ENCODE data around the gene MACO1.

Gene MACO1

DNA sequence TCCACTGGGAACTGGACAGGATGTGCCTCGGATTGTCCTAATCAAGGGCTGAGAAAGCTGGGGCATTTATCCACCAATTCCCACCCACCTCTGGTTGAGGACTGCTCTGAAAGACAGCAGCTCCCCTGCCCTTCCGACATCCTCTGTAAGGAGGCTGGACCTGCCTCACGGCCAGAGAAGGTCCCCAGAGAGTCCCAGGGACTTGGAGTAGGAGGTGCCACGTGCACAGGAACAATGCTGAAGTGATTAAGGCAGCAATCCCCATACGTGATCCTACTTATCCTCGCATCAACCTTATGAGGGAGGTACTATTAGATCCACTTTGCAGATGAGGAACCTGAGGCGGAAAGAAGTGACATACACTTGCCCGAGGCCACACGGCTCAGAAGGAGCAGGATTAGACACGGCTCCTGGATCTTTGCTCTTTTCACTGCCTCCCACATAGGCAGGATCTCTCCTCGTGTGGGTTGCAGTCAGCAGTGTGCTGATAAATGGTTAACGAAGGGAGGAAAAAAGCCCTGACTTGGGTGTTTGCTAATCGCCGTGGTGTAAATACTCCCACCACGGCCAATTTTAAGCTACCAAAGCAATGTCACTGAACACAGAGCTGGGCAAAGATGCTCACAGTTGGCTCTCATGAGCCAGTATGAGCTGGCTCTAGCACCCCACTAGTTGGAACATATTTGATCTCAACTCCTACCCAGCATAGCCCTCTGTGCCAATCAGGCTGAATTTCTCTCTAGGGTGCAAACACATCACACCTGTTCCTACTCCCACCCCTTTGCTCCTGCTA, 94.1 kb downstream of the MACO1 start:
- no peak for DNase-seq (ENCODE audit: low spot score)

DNA sequence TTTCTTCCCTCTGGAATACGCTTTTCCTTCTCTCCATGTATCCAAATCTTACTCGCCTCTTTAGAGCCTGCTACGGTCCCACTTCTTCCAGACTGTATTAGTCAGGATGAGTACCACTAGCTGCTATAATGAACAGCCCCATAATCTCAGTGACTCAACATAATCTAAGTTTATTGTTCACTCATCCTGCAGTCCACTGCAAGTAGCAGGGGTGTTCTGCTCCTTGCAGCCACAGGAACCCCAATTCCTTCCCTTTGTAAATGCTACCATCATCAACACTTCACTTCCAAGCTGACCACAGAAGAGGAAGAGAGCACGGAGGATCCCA, 94.6 kb downstream of the MACO1 start:
- DNase-seq (ENCODE audit: low spot score): no peak

DNA sequence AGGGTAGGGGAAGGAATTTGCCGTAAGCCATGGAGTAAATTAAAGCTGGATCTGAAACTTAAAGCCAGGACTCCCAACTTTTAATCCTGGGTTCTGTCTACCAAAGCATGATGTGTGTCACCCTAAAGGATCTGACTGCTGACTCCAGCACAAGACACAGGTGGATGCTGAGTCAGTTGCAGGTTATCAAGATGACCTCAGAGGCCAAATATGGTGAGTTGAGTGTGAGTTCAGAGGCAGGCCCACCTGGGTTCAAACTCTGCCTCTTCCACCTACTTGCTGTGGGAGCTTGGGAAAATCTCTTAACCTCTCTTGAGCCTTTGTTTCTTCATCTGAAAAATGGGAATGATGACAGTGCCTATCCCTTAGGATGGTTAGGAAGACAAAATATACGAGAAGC, 96.1 kb downstream of the MACO1 start:
- DNase-seq (ENCODE audit: low spot score): no peak

DNA sequence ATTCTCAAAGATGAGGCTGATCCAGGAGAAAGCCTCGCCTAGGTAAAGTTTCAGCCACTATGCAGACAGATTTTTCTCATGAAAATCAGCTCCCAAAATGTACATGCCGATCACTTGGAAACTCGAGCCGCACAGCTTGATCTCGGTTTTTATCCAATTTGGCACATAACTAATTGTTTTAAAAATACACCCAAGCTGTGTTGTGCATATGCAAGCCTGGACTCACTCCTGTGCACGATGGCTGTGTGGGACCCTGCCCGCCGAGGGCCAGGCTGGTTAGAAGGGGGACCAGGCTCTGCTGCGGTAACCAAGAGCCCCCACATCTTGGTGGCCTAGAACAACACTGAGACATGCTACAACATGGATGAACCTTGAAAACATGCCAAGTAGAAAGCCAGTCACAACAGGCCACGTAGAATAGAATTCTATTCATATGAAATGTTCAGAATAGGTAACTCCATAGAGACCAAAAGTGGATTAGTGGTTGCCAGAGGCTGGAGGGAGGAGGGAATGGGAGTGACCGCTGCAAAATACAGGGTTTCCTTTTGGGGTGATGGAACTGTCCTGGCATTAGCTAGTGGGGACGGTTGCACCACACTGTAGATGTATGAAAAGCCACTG, 96.6 kb downstream of the MACO1 start:
- DNase-seq (ENCODE audit: low spot score): no peak

DNA sequence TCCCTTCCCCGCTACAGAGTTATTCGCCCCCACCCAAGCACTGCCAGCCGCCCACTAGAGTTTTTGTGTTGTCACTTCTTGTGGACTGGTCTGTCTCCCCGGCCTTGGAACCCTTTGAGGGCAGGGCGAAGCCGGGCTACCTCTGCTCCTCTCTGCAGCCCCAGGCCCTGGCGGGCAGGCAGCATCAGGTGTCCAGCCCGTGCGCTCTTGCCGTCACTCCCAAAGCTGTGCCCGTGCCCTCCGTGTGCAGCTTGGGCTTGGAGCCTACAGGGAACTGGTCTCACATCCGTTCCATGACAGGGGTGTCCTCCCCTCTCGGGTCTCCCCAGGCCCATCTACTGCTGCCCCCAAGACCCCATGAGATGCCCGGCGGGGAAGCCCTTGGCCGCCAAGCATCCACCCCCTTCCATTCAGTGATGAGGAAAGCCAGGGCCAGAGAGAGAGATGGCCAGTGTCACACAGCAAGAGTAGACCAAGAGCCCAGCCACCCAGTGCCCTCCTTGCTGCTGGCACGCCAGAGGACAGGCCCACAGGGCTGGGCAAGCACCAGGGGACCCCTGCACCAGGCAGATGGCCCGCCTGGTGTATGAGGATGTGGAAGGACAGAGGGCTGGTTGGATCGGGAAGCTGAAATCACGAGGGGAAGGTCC, 97.4 kb downstream of the MACO1 start:
- no peak for DNase-seq (ENCODE audit: low spot score)

DNA sequence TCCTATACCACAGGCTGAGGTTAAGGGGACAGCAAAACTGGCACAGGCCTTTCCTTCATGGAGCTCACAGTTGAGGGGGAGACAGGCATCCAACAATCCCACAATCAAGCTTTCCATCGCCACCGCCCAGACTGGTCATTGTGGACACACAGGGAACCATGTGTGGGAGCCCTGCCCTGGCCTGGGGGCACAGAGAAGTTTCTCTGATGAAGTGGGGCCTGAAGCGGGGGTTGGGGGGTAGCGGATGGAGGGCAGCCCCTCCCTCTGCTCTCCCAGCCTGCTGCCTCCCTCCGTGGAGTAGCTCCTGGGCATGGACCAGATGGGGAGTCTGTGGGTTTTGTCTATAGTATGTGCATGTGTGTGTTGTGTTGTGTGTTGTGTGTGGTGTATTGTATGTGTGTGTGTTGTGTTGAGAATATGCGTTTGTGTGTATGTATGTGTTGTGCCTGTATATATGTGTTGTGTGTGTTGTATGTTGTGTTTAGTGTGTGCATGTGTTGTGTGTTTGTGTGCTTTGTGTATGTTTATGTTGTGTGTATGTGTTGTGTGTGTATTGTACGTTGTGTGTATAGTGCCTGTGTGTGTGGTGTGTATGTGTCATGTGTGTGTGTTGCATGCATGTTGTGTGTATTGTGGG, 98.3 kb downstream of the MACO1 start:
- DNase-seq (ENCODE audit: low spot score): no peak

DNA sequence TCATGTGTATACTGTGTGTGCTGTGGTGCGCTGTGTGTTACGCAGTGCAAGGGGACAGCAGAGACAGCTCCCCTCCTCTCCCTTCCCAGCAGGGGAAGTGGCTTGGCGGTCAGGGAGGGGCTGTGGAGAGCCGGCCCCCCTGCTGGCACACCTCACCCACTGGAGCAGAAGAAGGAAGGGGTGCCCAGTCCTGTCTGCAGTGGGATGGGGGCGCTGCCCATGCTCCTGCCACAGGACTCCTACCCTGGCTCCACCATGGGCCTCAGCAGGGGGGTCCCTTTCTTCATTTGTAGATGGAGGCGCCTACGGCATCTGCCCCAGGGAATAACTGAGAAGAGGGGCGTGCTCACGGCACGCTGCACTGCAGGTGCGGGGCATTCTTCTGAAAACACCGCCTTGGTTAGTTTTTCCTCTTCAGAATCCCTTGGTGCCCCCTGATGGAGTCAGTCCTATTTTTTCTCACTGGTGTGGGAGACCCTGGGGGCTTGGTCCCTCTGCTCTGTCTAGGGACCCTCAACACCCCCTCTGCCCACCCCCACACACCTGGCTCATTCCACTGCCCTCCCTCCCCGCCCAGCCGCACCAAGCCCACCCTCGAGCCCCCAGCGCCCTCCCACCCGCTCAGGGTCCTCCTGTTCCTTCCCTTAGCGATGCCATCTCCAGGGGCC, 99.0 kb downstream of the MACO1 start:
- DNase-seq (ENCODE audit: low spot score): no peak

DNA sequence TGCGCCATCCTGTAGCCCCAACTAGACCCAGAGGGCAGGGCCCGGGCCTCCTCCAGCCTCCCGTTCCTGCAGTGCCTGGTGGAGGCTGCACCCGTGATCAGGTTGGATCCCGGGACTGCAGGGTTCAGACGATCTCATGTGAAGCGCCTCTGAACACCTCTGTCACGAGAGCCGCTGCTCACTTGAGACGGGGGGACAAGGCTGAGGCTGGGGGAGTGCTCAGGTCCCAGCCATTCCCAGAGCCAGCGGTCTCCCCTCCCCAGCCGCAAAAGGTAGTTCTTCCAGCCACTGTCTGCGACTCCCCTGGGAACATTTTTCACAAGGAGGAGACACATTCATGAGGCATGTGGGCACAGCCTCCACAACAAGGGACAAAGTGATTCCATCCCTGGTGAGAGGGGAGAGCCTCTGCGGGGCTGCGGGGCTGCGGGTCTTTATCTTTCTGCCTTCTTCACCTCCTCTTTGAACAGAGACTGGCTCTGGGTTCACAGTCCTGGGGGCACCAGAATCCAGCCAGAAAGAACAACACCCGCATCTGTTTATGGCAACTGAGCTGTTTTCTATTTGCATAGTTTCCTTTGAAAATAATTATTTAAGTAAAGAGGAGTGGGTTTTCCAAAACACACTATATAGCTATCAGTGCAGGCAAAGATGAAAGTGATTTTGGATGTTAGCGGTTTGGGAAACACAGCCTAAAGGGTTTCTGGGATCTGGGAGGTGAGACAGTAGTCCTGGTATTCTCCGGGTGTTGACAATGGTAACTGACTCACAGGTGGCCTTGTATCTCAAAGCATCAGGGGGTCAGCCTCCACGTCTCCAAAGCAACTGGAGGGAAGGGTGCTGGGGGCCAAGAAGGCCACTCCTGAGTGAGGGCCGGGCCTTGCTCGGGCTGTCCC, 99.7 kb downstream of the MACO1 start:
- DNase-seq (ENCODE audit: low spot score): no peak

DNA sequence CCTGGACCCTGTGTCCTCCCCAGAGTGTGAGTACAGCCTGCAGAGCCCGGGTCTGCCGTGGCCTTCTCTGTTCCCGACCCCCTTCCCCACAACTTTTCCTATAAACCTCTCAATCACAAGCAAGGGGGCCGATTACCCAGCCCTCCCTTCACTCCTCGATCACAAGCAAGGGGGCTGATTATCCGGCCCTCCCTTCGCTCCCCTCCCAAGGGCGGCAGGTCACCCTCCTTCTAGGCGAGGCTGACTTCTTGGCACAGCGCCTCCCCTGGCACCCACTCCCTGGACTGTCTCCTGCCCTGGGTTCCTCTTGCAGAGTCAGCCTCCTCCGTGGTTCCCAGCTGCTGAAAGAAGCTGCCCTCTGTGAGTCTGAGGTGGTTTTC, 100.4 kb downstream of the MACO1 start:
- DNase-seq (ENCODE audit: low spot score): no peak

DNA sequence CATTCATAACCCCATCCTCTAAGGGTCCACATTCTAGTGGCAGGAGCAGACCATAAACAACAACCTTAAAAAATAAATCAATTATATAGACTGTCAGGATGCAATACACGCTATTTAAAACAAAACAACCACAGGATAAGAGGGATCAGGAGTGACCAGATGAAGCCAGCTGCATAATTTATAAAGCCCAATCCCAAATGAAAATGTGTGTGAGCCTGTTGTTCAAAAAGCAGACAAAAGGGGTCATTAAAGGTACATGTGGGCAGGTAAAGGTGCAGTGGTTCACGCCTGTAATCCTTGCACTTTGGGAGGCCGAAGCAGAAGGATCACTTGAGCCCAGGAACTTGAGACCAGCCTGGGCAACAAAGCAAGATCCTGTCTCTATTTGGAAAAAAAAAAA, 102.3 kb downstream of the MACO1 start:
- no peak for DNase-seq (ENCODE audit: low spot score)

DNA sequence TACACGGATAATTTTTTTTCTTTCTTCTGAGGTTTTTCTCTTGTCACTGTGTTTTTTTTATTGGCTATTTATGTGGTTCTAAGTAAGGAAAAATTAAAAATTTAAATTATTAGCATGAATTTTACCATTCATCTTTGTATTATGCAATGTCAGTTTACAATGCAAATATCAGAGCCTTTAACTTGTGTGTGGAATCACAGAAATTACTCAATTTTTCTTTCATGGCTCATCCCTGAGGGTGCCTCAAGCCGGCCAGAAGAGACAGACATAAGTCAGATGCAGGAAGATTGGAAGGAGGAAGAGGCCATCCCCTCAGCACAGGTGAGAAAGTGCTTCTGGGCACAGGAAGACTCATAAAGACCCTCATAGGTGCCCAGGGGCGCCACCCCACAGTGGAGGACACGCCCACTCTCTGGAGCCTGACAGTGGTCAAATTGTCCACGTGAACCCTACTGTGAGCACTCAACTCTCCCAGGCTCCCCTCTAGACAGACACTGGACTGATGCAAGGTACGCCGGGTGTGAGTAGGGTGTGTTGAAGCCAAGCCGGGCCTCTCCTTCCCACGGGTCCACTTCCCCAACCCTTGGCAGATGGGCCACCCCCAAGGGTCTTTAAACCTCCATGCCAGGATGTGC, 103.2 kb downstream of the MACO1 start:
- no peak for DNase-seq (ENCODE audit: low spot score)

DNA sequence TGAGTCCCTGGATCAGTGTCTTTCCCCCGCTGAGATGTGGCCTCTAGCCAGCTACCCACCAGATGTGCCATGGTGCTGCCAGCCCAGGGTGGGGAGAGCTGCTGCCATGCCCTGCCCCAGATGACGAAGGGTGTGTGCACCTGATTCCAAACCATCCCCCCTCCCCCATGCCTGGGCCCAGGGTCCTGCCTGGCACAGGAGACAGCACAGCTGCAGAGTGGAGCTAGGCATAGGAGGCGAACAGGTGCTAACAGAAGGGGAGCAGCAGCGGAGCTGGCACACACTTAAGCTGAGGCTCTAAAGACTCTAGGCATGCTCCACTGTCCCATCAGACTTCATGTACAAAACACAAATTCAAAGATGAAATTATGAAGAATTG, 103.7 kb downstream of the MACO1 start:
- no peak for DNase-seq (ENCODE audit: low spot score)

DNA sequence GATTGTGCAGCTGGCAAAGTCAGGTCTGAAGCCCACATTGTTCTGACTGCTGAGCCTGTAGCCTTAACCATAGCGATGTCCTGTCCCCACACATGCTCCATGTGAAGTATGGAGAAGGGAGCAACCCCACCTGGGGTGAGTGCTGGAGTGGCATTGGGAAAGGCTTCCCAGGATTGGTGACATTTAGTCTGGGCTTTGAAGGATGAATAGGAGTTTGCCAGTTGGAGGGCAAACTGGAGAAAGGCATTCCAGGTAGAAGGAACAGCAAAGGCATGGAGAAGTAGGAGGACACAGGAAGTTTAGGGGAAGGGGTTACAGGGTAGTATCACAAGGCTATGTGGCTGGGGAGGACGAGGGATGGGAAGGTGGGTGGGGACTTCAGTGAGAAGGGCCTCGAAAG, 105.4 kb downstream of the MACO1 start:
- DNase-seq (ENCODE audit: low spot score): no peak

DNA sequence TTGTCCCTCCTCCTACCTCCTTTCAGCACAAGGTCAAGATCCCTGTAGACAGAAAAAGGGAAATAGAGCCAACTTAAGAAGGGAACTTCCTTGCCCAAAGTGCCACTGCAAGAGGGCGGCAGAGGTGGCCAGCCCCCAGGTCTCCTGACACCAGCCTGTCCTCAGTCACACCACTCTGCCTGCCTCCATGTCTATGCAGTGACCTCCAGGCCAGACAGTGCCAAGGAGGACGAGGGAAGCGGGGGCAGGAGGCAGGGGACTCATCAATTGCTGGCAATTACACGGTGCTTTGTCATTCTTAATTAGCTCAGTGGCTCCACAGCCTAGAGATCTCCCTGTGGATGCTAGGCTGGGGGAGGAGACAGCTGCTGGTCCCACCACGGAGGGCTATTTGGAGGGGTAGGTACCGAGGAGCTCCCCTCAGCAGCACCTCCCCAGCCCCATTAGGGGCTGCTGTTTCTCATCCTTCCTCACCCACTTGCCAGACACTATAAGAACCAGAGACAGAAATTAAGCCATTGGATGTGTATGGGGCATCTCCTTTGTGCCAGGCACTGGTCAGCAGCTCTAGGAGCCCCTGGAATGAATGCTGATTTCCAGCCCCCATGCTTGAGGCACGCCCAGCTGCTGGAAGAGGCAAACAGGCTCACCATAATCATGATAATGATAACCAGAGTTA, 106.6 kb downstream of the MACO1 start:
- no peak for DNase-seq (ENCODE audit: low spot score)

DNA sequence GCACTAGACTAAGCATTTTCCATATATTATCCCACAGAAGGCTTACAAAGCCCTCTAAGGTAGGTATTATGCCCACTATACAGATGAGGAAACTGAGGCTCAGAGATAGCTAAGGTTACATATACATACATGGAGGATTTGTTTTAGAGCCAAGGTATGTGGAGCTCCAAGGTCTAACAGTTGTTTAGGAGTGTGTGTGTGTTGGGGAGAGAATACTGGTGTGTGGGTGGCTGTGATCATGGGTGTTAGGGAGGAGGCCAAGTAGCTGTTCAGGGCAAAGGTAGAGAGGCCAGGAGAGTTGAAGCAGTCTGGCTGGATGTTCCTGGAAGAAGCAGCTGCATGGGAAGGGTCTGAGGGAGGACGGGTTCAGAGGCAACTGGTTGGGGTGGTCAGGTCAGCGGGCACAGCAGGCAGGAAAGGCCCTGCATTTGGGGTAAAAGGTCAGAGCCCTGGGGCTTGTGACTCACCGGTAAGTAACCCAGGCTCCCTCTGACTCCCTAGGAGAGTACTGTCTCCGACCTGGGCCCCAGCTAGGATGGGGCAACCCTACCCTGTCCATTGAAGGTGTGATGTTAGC, 107.6 kb downstream of the MACO1 start:
- DNase-seq (ENCODE audit: low spot score): no peak

DNA sequence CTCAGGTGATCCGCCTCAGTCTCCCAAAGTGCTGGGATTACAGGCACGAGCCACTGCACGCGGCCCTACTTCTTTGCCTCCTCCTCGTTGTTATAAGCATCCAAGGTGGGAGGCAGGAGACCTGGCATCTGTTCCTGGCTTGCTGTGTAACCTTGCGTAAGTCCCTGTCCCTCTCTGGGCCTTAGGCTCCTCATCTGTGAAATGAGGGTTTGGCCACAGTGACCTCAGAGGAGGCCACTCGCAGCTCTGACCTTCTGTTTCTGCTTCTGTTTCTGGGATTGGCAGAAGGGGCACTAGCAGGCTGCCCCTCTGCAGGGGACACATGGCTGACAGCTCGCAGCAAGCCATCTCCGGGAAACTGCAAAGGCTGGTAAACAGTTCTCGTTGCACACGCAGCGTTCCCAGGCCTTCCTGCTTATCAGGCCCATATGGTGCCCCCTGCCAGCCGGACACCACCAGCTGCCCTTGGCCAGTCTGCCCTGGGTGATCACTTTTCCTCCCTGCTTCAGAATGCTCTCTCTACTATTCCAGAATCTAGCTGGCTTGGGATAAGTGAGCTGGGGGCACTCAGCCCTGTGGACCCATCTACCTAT, 110.1 kb downstream of the MACO1 start:
- no peak for DNase-seq (ENCODE audit: low spot score)

DNA sequence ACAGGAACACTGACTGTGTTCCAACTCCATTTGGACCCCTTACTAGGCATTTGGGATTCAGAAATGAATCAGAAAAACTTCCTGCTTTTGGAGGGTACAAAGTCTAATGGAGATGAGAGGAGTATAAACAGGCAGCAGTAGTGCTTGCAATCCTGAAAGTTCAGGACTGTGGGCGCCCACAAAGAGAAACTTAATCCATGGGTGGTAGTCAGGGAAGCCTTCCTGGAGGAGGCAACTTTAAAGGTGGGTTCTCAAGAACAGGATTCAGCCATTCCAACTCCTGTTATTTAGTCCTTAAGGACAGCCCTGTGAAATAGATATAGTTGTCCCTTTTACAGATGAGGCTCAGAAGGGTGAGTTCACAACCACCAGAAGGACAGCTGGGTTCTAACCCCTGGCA, 110.7 kb downstream of the MACO1 start:
- no peak for DNase-seq (ENCODE audit: low spot score)

DNA sequence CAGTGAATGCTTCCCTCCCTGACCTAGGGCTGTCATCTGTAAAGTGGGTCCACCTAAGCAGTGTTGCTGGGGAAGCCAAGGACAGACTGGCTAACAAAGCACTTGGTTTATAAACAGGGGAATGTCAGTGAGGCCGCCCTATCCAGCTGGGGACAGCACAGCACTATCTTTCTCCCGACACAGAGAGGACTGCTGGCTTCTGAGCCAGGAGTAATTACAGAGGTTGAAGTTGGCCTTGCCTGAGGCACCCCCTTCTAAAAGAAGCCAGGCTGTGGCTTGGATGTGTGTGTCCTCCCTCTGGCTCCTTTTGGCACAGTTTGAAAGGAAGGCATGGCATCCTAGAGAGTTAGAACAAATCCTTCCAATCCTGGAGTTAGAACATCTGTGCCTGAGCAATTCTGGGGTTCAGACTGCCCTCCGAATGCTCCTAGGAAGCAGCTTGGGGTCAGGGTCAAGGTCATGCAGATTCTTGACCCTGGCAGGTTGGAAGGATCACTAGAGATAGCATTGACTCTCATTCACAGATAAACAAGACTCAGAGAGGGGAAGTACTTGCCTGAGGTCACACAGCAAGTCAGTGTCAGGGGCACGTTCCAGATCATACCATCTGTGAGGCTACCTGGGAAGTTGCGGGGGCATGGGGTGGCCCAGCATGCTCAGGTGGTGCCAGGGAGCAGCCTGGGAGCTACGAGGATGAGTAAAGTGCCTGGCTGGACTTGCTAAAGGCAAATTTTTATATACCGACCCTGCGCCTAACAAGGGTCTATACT, 111.4 kb downstream of the MACO1 start:
- no peak for DNase-seq (ENCODE audit: low spot score)

DNA sequence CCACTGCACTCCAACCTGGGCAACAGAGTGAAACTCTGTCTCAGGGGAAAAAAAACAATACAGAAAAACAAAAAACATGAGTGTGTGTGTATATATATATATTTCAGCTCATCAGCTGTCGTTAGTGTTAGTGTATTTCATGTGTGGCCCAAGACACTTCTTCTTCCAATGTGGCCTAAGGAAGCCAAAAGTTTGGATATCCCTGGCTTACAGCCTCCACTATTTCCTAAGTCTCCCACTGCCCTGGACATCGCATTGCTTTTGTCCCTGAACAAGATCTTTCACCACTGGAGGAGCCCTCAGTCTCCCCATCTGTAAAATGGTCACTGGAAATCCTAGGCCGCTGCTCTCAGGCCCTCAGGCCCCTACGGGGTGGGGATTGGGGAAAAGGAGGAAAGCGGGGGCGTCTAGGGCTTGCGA, 112.3 kb downstream of the MACO1 start:
- DNase-seq (ENCODE audit: low spot score): no peak

Measured in CD4-positive, alpha-beta T cell treated with Interleukin-2 at 100 ng/mL for 4 hours (primary cell).